GF-D8 (cell line): Measurements from ENCODE around the gene LYL1.

Source experiments
- DNase-seq: peaks from one replicate; lab custom pipeline; 2025; lab: John Stamatoyannopoulos, UW

Gene LYL1

DNA sequence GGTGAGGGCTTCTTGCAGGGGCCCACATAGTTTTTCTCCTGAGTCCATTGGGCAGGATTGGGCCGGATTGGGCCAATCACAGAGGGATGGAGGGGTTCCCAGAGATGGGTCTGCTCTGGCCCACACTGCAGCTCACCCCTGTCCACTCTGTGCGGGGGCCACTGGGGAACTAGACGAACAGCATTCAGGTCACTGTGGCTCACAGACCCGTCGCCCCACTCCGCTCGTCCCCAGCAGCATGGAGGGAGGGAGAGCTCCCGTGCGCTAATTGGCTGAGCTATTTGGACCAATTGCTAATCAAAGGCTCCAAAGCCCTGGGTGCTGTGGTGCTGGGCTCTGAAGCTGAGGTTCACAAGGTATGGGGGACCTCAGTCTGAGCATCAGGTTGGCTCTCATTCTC is 26.7 kb upstream of the LYL1 start:
- DNase-seq: no peak

GRCh38 chr19:13128583-13128982 is 25.9 kb upstream of the LYL1 start:
- DNase-seq: no peak

- no peak for DNase-seq
Measured at GRCh38 chr19:13127811-13128575, 25.3 kb upstream of the LYL1 start.

- no peak for DNase-seq
Measured at GRCh38 chr19:13127051-13127450, 24.4 kb upstream of the LYL1 start.

GRCh38 chr19:13122980-13123957 is 20.6 kb upstream of the LYL1 start:
- DNase-seq: no peak

DNA sequence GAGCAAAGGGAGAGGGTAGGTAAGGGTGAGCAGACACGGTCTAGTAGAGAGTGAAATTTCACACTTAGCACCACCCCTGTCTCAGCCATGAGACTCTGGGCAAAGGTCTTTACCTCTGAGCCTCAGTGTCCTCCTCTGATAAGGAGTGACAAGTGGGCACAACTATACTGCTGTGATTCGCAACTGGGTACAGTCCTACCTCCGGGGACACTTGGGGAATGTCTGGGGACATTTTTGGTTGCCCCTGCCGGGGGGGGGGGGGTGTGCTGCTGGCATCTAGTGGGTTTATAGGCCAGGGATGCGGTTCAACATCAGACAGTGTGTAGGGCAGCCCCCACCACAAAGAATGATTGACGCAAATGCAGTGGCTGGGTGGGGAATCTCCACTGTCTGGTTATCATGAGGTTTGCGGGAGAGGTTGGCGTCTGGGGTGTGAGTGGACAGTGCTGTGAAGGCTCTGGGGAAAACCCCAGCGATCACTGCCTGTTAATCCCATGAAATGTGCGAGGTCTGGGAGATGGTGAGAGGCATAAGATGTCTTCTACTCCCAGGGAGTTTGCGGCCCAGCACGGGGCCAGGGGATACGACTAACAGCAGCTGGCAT is 19.7 kb upstream of the LYL1 start:
- no peak for DNase-seq

- DNase-seq: no peak
Measured at GRCh38 chr19:13121551-13122274, 19.1 kb upstream of the LYL1 start.

DNA sequence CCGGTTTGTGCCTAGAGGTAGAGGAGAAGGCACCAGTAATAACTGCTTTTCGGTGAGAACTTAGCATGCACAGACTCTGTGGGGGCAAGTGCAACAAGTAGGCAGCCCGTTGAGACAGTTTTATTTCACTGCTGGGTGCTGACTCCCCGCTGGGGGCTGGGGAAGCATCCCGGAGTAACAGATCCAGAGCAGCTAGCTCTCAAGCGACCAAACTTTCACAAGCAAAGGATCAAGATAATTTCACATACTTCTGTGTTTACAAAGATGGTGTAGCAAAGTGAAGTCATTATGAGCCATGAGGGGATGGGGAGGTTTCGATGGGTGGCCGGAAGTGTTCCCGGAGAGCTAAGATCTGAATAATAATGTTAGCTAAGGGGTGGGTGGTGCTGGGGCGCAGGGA is 18.2 kb upstream of the LYL1 start:
- DNase-seq: no peak

GRCh38 chr19:13120031-13120430 is 17.4 kb upstream of the LYL1 start:
- no peak for DNase-seq

GRCh38 chr19:13119627-13120026 is 17.0 kb upstream of the LYL1 start:
- no peak for DNase-seq

GRCh38 chr19:13118424-13119193 is 16.0 kb upstream of the LYL1 start:
- peak; percentile 29 for DNase-seq

DNA sequence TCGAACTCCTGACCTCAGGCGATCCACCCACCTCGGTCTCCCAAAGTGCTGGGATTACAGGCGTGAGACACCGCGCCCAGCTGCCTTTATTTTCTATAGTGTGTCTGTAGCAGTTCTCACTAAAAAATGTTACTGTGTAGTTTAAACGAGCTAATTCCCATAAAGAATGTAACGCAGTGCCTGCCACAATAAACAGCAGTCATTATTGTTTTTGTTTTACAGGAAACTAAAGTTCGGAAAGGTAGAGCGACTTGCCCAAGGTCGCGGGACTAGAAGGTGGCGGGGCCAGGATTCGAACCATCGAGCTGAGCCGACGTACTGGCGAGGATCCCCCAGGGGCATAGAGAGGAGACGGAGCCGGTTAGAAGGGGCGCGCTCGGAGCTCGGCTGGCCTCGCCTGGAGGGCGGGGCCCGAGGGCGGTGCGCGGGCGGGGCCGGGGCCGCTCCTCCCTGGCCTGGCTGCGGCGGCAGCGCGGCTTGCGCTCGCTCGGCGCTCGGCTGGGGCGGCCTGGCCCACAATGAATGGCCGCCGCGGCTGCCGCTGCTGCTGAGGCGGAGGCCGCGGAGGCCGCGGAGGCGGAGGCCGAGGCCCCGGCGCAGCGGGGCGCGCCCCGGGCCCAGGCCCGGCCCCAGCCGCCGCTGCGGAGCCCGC is 15.2 kb upstream of the LYL1 start, which contains the start of gene NACC1:
TSS of gene NACC1 (plus strand) at position 493 of the 652 bp plus-strand sequence. CDS start 16,944 bp downstream, outside the sequence.
- DNase-seq: peak; percentile 80

DNA sequence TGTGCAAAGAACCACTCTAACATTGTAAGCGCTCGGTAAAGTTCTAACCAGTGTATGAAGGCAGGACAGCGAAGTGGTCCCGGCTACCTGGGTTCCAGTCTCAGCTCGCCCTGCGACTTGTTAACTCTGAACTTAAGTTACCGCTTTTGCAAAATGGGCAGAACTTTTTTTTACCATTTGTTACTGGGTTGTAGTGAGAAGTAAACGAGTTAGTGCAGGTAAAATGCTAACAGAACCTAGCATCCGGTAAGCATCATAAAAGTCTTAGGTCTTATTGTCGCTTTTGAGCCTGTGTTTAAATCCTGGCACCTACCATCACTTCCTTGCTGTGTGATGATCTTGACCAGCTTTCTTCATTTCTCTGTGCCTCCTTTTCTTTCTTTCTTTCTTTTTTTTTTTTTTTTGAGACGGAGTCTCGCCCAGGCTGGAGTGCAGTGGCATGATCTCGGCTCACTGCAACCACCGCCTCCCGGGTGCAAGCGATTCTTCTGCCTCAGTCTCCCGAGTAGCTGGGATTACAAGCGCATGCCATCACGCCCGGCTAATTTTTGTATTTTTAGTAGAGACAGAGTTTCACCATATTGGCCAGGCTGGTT is 14.6 kb upstream of the LYL1 start:
- DNase-seq: no peak

DNA sequence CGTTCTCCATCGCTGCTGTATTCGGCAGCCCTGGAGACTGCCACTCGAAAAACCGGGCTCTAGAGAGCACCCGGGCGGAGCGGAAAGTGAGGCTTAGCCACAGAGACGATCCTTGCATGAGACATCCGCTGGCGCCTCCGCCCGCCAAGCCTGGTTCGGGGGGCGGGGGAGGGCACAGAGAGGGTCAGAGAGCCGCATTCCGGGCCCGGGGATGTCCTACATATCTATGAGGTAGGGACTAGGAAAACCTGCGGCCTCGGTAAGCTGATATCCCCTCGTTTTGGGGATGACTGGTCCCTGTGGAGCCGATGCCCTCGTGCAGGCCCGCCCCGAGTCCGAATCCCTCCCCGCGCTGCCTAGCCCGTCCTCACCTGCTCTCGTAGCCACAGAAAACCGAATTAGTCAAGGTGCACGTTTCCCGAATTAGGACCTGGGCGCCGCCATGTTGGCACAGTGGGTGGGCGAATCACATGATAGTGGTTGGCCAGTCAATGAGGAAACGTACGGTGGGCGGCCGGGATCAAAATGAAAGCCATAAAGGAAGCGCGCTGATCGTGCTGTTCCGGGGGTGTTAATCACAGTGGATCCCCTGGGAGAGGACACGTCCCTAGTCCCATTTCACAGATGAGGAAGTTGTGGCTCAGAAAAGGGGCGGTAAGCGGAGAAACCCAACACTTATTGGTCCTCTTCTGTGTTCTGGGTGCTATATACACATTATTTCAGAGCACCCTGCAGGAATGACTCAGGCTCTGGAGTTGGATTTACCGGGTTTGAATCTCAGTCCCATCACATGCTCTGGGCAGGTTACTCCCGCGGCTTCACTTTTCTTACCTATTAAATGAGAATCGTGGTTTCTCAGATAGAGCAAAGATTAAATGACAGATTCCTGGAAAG is 13.9 kb upstream of the LYL1 start, which contains the start of gene TRMT1:
TSS of gene TRMT1 (minus strand) at position 459 of the 894 bp plus-strand sequence. CDS start at position 118, 341 bp downstream.
- DNase-seq: peak; percentile 84

DNA sequence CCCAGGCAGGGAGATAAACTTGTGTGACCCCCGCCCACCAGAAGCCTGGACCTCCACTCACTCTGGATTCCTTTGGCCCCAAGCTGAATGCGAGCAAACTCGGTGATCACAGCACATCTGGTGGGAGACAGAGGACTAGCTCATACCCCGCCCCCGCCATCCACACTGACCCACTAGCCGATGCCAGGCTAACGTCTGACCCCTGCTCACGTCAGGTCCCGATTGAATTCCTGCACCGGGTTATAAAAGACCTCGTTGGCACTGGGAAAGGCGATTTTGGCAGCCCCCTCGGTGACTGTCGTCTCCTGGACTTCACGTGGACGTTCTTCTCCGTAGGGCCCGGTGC is 13.3 kb upstream of the LYL1 start:
- no peak for DNase-seq

DNA sequence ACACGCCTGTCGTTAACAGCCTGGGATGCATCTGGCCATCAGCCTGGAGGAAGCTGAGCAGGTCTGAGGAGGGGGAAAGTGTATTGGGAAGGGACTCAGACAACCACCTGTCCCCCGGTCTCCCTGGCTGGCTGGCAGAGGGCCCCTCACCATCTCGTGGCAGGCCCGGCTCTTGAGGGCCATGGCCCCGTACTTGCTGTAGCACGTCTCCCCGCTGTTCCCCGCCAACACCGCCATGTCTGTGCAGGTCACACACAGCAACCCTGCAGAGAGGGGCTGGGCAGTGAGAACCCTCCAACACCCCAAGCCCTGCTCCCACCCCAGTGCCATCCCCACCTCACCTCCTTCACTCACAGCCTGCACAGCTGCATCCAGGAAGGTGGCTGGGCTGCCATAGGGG is 9.9 kb upstream of the LYL1 start:
- no peak for DNase-seq

DNA sequence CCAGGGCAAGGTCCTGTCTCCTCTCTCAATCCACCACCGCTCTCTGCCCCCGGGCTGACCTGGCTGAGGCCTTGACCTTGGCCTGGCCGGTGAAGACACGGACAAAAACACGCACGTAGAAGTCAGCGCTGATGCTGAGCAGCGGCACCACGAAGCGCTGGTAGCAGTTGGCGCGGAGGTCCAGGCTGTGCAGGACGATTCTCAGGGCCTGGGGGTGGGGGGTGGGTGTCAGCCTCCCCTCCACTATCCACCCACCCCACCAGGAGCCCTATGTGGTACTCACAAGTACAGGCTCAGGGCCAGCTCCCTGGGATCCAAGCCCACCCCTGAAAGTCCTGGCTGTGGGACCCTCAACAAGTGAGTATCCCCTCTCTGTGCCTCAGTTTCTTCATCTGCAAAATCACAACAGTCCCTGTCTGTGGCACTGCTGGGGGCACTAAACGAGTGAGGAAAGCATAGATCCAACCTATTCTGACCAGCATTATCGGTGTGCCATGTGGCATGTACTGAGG is 7.5 kb upstream of the LYL1 start:
- no peak for DNase-seq

DNA sequence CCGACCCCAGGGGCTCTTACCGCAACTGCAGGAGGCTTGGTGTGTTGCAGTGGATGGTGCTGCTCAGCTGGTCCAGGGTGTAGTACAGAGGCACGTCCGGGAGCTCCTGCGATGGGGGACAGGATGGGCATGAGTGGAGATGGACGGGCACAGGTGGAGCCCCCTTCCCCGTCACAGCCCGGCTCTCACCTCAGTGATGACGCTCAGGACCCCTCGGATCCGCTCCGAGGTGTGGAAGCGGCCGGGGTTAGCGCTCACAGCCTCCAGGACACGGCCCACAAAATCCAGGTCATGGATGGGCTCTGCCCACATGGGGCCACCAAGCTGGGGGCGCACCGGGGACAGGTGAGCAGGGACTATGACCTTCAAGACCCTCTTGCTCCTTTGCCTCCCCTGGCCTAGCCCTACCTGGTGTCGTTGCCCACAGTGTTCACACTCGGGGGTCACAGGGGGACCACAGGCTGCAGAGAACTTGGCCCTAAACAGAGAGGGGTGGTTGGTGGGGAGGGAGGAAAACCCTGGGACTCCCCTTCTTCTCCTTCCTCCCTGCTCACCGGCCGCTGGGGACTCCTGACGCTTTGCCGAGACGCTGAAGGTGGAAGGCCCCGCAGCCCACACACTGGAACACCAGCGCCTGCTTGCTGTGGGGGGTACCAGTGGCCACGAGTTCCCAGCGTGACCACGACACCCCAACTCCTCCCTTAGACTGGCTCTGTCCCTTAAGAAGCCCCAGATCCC is 6.9 kb upstream of the LYL1 start:
- DNase-seq: no peak
